Ascending aorta (tissue), 2 donors: Measurements from ENCODE around the gene ADGRG1. TPM values are rescaled to one million over a fixed set of nuclear protein-coding genes. Genes with fewer than 3 reads are reported as not detected.
"Not testable (repeated sequence)": the region's sequence is repeated elsewhere in the genome, so short reads cannot be mapped to it uniquely, and the experiment has no call there.

Experiments
- DNase-seq, 2 donors: peaks; one replicate each; pipeline ENCODE4 v3.0.0-alpha.2; 2019; ENCODE audit warnings: low spot score in 2 of 2
- H3K27ac ChIP-seq, 2 donors: fragments of 200-600 bp; sonication (generic); one replicate each; pipeline ENCODE4 v1.5.1; 2016 to 2017; ENCODE audit warnings: mild to moderate bottlenecking in 1 of 2
- H3K27me3 ChIP-seq: fragments of 200-600 bp; sonication (generic); one replicate; pipeline ENCODE4 v1.5.1; 2017
- H3K36me3 ChIP-seq, 2 donors: fragments of 200-600 bp; sonication (generic); one replicate each; pipeline ENCODE4 v1.5.1; 2016
- H3K4me1 ChIP-seq, 2 donors: fragments of 200-600 bp; sonication (generic); one replicate each; pipeline ENCODE4 v1.5.1; 2016 to 2017; ENCODE audit warnings: mild to moderate bottlenecking in 1 of 2
- H3K4me3 ChIP-seq, 2 donors: fragments of 200-600 bp; sonication (generic); one replicate each; pipeline ENCODE4 v1.5.1; 2016 to 2017; ENCODE audit warnings: mild to moderate bottlenecking in 1 of 2
- H3K9me3 ChIP-seq, 2 donors: fragments of 200-600 bp; sonication (generic); one replicate each; pipeline ENCODE4 v1.5.1; 2016
- CTCF ChIP-seq, 3 experiments: fragments of 200-600 bp in 2 of 3; fragments of 450-650 bp in 1 of 3; sonication (generic) in 2 of 3; IDR thresholded peaks; one replicate each; pipeline ENCODE4 v1.5.1; 2016 to 2019; ENCODE audit warnings: antibody characterized with exemption in 3 of 3, mild to moderate bottlenecking in 1 of 3, moderate library complexity in 1 of 3
- intact Hi-C: fragments of 100-400 bp; cut with DNase I; formaldehyde crosslinking; loops from one replicate; pipeline ENCODE4 v1.15.1; 2023
- total RNA-seq: library from RNA; depleted of rRNA; stranded (reverse); fragments of >200 nt; gene quantifications from one replicate; pipeline ENCODE4 v1.1.0, GENCODE V29; 2016

Gene ADGRG1
- total RNA-seq, 1 donor from 2014 or later = 343 TPM

GRCh38 chr16:57667526-57668262 lies 39.3 kb downstream of the ADGRG1 start:
- intact Hi-C loops = no loop called here
- Histone ChIP-seq H3K27ac (no peak overlapping the region), H3K4me1 (no peaks in the 10 kb centered on the region), H3K27me3 (no peaks in the 10 kb centered on the region), H3K36me3 (no peaks in the 10 kb centered on the region), H3K4me3 (no peak overlapping the region), H3K9me3 (no peaks in the 10 kb centered on the region)
- no peak for TF ChIP-seq CTCF (IDR thresholded peaks at IDR 0.05)
- DNase-seq = peak in 1 of 2 donors; percentile 75

GRCh38 chr16:57668263-57668571 lies 39.8 kb downstream of the ADGRG1 start, which contains the start of gene ADGRG3:
ADGRG3 (plus strand) TSS chr16:57668306; CDS start chr16:57668348, 42 bp downstream.
- H3K27me3 ChIP-seq = no peaks in the 10 kb centered on the region
- intact Hi-C loops = no loop called here
- DNase-seq = no peak
- no peak for TF ChIP-seq CTCF (IDR thresholded peaks at IDR 0.05)
- H3K9me3 ChIP-seq = no peaks in the 10 kb centered on the region
- H3K4me3 ChIP-seq = no peak within 1 kb of the TSS
- H3K27ac ChIP-seq = no peak within 1 kb of the TSS
- no peaks in the 10 kb centered on the region for H3K4me1 ChIP-seq
- H3K36me3 ChIP-seq = no peaks in the 10 kb centered on the region

- H3K36me3 ChIP-seq = no peaks in the 10 kb centered on the region
- H3K27me3 ChIP-seq = no peaks in the 10 kb centered on the region
- no peak for TF ChIP-seq CTCF (IDR thresholded peaks at IDR 0.05)
- H3K4me1 ChIP-seq = no peaks in the 10 kb centered on the region
- H3K27ac ChIP-seq = no peak overlapping the region
- intact Hi-C loops = no loop called here
- DNase-seq = no peak
- H3K4me3 ChIP-seq = no peak overlapping the region
- no peaks in the 10 kb centered on the region for H3K9me3 ChIP-seq
These were observed 40.4 kb downstream of the ADGRG1 start for GRCh38 chr16:57668630-57669475.

- no peak overlapping the region for H3K27ac ChIP-seq
- H3K4me1 ChIP-seq = no peaks in the 10 kb centered on the region
- DNase-seq = no peak
- TF ChIP-seq CTCF (IDR thresholded peaks at IDR 0.05) = no peak
- H3K9me3 ChIP-seq = no peaks in the 10 kb centered on the region
- intact Hi-C loops = no loop called here
- no peaks in the 10 kb centered on the region for H3K27me3 ChIP-seq
- no peaks in the 10 kb centered on the region for H3K36me3 ChIP-seq
- H3K4me3 ChIP-seq = no peak overlapping the region
These were observed 41.2 kb downstream of the ADGRG1 start for GRCh38 chr16:57669476-57670162.

- no peak overlapping the region for H3K27ac ChIP-seq
These were observed 41.8 kb downstream of the ADGRG1 start for GRCh38 chr16:57670196-57670595.

GRCh38 chr16:57671451-57671850 lies 43.0 kb downstream of the ADGRG1 start:
- intact Hi-C loops, H3K27me3 ChIP-seq, H3K4me3 ChIP-seq, H3K4me1 ChIP-seq, H3K36me3 ChIP-seq, H3K9me3 ChIP-seq, H3K27ac ChIP-seq, DNase-seq: not testable (repeated sequence)

More at GRCh38 chr16:57670196-57670595, 41.8 kb downstream of the ADGRG1 start:
- H3K36me3 ChIP-seq = no peaks in the 10 kb centered on the region
- H3K9me3 ChIP-seq = no peaks in the 10 kb centered on the region
- no peak for TF ChIP-seq CTCF (IDR thresholded peaks at IDR 0.05)
- H3K4me3 ChIP-seq = no peak overlapping the region
- no peaks in the 10 kb centered on the region for H3K4me1 ChIP-seq
- intact Hi-C loops = no loop called here
- no peaks in the 10 kb centered on the region for H3K27me3 ChIP-seq
- no peak for DNase-seq
